NCI-H510A (cell line): ENCODE results near the gene MEA1.

ENCODE experiments used
- DNase-seq: peaks from one replicate; lab custom pipeline; 2025; lab: John Stamatoyannopoulos, UW

MEA1 gene

DNA sequence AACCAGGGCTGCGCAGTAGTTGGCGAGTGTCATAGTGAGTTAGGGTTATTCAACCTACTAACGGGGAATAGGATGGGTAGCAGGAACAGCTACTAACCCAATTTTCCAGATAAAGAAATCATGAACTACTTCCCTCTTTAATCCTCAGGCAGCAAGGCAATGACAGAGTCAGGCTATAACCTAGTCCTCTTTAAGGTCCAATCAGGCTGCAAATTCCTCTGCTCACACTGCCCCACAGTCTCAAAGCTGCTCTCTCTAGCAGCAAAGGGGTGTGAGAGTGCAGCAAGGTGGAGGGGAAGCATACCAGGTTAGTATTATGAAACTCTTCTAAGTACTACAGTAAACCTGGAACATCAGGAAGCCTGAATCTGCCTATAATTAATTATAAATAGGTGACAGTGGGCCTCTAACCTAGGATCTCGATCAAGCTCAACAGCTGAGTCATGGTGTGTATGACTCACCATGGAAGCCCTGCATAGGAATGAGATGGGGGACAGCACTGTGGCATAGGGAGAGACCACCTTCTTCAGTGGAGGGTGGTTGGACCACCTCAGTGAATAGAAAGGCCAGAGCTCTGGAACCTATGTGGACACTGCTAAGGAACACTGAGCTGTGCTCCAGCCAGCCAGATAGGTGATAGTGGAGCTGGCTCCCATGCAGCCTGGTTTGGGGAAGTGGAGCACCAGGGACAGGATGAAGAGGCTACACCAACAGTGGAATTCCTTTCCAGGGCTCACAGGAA is 42.7 kb downstream of the MEA1 start:
- DNase-seq: no peak

GRCh38 chr6:42969934-42970333 is 43.8 kb downstream of the MEA1 start:
- DNase-seq: no peak

- no peak for DNase-seq
Measured at GRCh38 chr6:42969431-42969830, 44.3 kb downstream of the MEA1 start.

DNA sequence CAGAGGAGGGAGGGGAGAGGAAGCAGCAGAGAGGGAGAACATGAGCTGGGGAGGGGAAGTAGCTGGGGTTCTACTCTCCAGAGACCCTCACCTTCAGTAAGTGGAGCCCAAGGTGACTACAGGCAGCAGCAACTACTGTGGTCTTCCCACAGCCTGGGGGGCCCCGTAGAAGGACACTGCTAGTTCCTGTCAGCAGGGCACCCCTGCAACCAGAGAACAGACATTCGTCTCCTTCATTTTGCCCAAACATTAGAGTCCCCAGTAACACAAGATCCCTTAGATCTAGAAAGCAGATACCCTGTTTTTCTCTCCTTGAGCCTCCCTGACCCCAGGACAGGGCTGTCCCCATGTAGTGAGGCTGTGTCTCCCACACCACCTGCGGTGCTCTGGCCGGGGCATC is 45.0 kb downstream of the MEA1 start:
- DNase-seq: no peak

GRCh38 chr6:42968126-42968701 is 45.5 kb downstream of the MEA1 start:
- DNase-seq: no peak

GRCh38 chr6:42967228-42967627 is 46.5 kb downstream of the MEA1 start:
- DNase-seq: no peak

- no peak for DNase-seq
Measured at GRCh38 chr6:42966571-42966970, 47.2 kb downstream of the MEA1 start.

GRCh38 chr6:42963855-42964605 is 49.7 kb downstream of the MEA1 start:
- no peak for DNase-seq

DNA sequence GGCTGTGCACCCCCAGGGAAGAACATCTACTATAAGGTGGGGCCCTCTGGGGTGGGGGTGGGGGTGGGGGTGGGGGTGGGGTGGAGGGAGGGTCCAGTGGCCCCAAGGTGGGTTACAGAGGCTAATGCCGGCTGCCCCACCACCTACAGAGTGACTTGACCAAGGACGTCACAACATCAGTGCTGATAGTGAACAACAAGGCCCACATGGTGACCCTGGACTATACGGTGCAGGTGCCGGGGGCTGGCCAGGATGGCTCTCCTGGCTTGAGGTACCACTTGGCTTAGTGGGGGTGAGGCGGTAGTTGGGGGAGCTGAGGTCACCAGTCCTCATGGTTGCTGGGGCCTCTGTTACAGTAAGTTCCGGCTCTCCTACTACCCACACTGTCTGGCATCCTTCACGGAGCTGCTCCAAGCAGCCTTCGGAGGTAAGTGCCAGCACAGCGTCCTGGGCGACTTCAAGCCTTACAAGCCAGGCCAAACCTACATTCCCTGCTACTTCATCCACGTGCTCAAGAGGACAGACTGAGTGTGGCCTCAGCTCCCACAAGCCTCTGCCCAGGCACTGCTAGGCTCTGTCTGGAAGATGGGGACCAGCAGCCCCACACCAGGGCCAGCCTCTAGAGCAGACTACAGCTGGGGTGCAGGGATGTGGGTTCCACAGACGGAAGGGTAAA is 50.4 kb downstream of the MEA1 start:
- DNase-seq: no peak

- no peak for DNase-seq
Measured at GRCh38 chr6:42962502-42963178, 51.1 kb downstream of the MEA1 start.

GRCh38 chr6:42962096-42962495 is 51.6 kb downstream of the MEA1 start:
- DNase-seq: no peak
